Tibial nerve (tissue), 4 donors: Measurements from ENCODE around the gene HCFC1. TPM values are rescaled to one million over a fixed set of nuclear protein-coding genes. Genes with fewer than 3 reads are reported as not detected.

Source experiments
- DNase-seq, 2 donors: peaks; one replicate each; pipeline ENCODE4 v3.0.0-alpha.2; 2019; ENCODE audit warnings: low spot score in 2 of 2
- H3K27ac ChIP-seq, 4 donors: fragments of 200-600 bp; sonication (generic) in 3 of 4; one replicate each; pipeline ENCODE4 v1.5.1; 2017 to 2019; ENCODE audit warnings: mild to moderate bottlenecking in 1 of 4
- H3K27me3 ChIP-seq, 2 donors: fragments of 200-600 bp; sonication (generic) in 1 of 2; one replicate each; pipeline versions ENCODE4 v1.5.1 to v1.6.0; 2017 to 2019
- H3K36me3 ChIP-seq, 3 donors: fragments of 200-600 bp; sonication (generic); one replicate each; pipeline ENCODE4 v1.5.1; 2018 to 2019
- H3K4me1 ChIP-seq, 4 donors: fragments of 200-600 bp; sonication (generic) in 3 of 4; one replicate each; pipeline ENCODE4 v1.5.1; 2017 to 2019
- H3K4me3 ChIP-seq, 4 donors: fragments of 200-600 bp; sonication (generic) in 3 of 4; one replicate each; pipeline ENCODE4 v1.5.1; 2017 to 2019; ENCODE audit warnings: mild to moderate bottlenecking in 1 of 4, moderate library complexity in 1 of 4
- H3K9me3 ChIP-seq, 4 donors: fragments of 200-600 bp; sonication (generic) in 3 of 4; one replicate each; pipeline ENCODE4 v1.5.1; 2017 to 2019
- EP300 ChIP-seq, 2 donors: sonication (generic); formaldehyde crosslinking; IDR thresholded peaks; one replicate each; pipeline ENCODE4 v1.6.1; 2017; ENCODE audit warnings: antibody characterized with exemption in 2 of 2, mild to moderate bottlenecking in 1 of 2
- POLR2A ChIP-seq, 2 donors: fragments of 450-650 bp; IDR thresholded peaks; one replicate each; pipeline ENCODE4 v1.6.1; 2017; ENCODE audit warnings: antibody characterized with exemption in 2 of 2, mild to moderate bottlenecking in 2 of 2, moderate library complexity in 2 of 2
- WGBS, 2 donors: methylation state at CpG; one replicate each; pipeline ENCODE4 v1.1.5; 2018; 5-methylcytosine and 5-hydroxymethylcytosine counted together
- total RNA-seq, 4 donors: library from RNA; depleted of rRNA; stranded (reverse); fragments of >200 nt; gene quantifications; one replicate each; pipeline ENCODE4 v1.1.0, GENCODE V29; 2016
- TF ChIP-seq, protein P1 (sequence below), 5 experiments: fragments of 200-600 bp in 3 of 5; fragments of 450-650 bp in 2 of 5; sonication (generic) in 3 of 5; IDR thresholded peaks; one replicate each; pipeline ENCODE4 v1.5.1; 2016 to 2019; ENCODE audit warnings: antibody characterized with exemption in 5 of 5, mild to moderate bottlenecking in 3 of 5, moderate library complexity in 2 of 5

HCFC1 gene
- total RNA-seq, 4 donors from 2014 or later: 42.6 to 52.2 (median 48.9) TPM

DNA sequence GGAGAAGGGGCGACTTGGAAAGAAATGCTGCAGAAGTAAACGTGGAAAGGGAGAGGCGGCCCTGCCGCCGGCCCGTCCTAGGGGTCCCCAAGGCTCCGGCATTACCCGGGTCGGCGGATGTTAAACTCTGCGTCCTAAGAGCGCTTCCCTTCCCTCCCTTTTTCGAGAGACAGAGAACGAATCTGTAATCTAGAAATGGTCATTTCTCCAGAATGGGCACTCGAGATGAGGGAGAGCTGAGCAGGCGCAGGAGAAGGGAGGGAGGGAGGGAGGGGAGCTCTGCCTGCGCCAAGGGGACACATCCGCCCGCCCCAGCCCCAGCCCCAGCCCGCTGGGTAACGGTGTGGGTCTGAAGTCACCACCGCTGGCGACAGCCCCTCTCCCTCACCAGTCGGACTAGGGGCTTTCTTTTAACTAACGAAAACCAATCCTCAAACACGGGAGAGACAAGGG is 1.7 kb downstream of the HCFC1 start:
- Histone ChIP-seq H3K27ac (peak overlapping the region; percentile 95 to 98 (median 97)), H3K27me3 (no peaks in the 10 kb centered on the region), H3K36me3 (no peaks in the 10 kb centered on the region), H3K4me1 (peaks cover 0 to 63% (median 34%) of the 10 kb centered on the region in 4 donors), H3K4me3 (peak overlapping the region; percentile 64 to 95 (median 78)), H3K9me3 (no peaks in the 10 kb centered on the region)
- no peak for DNase-seq
- TF ChIP-seq POLR2A (IDR thresholded peaks at IDR 0.05) (no peak), EP300 (IDR thresholded peaks at IDR 0.05) (no peak)
- TF ChIP-seq, protein P1, sequence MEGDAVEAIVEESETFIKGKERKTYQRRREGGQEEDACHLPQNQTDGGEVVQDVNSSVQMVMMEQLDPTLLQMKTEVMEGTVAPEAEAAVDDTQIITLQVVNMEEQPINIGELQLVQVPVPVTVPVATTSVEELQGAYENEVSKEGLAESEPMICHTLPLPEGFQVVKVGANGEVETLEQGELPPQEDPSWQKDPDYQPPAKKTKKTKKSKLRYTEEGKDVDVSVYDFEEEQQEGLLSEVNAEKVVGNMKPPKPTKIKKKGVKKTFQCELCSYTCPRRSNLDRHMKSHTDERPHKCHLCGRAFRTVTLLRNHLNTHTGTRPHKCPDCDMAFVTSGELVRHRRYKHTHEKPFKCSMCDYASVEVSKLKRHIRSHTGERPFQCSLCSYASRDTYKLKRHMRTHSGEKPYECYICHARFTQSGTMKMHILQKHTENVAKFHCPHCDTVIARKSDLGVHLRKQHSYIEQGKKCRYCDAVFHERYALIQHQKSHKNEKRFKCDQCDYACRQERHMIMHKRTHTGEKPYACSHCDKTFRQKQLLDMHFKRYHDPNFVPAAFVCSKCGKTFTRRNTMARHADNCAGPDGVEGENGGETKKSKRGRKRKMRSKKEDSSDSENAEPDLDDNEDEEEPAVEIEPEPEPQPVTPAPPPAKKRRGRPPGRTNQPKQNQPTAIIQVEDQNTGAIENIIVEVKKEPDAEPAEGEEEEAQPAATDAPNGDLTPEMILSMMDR (IDR thresholded peaks at IDR 0.05): no peak
- WGBS, 2 donors: 0 to 15% methylated on average over 12 to 26 of the region's 26 CpGs

- peaks cover 0 to 62% (median 34%) of the 10 kb centered on the region in 4 donors for H3K4me1 ChIP-seq
- DNase-seq: no peak
- WGBS, 2 donors: 4 to 41% methylated on average over 4 to 24 of the region's 25 CpGs
Measured at GRCh38 chrX:153969125-153969903, 2.3 kb downstream of the HCFC1 start.

DNA sequence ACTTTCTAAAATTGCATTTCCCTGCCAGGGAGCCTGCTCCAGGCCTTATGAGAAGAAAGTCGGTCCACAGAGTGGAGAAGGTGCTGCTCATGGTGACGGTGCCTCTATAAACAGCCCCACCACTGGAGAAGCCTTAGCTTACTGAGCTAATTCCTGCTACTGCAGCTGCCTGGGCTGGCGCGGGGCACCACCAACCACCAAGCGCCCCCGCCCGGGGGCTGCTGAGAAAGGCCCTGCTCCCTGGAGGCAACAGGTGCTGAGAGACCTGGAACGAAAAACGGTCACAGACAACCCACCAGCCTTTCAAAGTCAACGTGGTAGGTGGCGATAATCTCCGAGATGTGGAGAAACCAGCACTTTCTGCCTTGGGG is 2.9 kb downstream of the HCFC1 start:
- H3K4me1 ChIP-seq: peaks cover 0 to 56% (median 34%) of the 10 kb centered on the region in 4 donors
- no peaks in the 10 kb centered on the region for H3K9me3 ChIP-seq
- peak overlapping the region in 3 of 4 donors; percentile 64 to 82 (median 74) for H3K4me3 ChIP-seq
- WGBS, 2 donors: 48% methylated on average over 12 of the region's 12 CpGs; no CpG with 5 or more reads in 1 of the 2 donors
- peaks cover 0 to 6% (median 0%) of the 10 kb centered on the region in 3 donors for H3K36me3 ChIP-seq
- peak overlapping the region; percentile 95 to 98 (median 97) for H3K27ac ChIP-seq
- TF ChIP-seq POLR2A (IDR thresholded peaks at IDR 0.05) (no peak), EP300 (IDR thresholded peaks at IDR 0.05) (no peak)
- TF ChIP-seq, protein P1 (IDR thresholded peaks at IDR 0.05): no peak
- no peak for DNase-seq
- no peaks in the 10 kb centered on the region for H3K27me3 ChIP-seq

More at GRCh38 chrX:153969125-153969903, 2.3 kb downstream of the HCFC1 start:
- TF ChIP-seq, protein P1 (IDR thresholded peaks at IDR 0.05): no peak
- TF ChIP-seq POLR2A (IDR thresholded peaks at IDR 0.05): no peak
- no peak for TF ChIP-seq EP300 (IDR thresholded peaks at IDR 0.05)
- Histone ChIP-seq H3K4me3 (peak overlapping the region; percentile 64 to 95 (median 78)), H3K36me3 (no peaks in the 10 kb centered on the region), H3K27ac (peak overlapping the region; percentile 95 to 98 (median 97)), H3K27me3 (no peaks in the 10 kb centered on the region), H3K9me3 (no peaks in the 10 kb centered on the region)

DNA sequence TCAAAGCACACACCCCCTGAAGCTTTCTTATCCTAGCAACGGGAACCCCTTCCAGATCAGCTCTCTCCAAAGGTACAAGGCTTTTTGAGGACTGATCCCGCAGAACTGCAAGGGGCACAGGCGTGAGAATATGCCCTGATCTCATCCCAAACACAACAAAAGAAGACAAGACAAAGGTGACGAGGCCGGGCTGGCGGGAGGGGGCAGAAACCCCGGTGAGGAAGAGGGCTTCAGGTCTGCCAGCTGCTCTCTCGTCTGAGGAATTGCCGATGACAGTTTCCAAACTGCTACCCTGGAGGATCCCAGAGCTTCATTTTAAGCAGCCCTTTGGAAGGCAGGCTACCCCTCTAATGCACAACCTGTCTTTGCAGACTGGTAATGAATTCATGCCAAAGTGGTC is 3.4 kb downstream of the HCFC1 start:
- Histone ChIP-seq H3K9me3 (no peaks in the 10 kb centered on the region), H3K4me3 (peak overlapping the region in 2 of 4 donors; percentile 64 to 74), H3K36me3 (peaks cover 0 to 10% (median 0%) of the 10 kb centered on the region in 3 donors), H3K27me3 (no peaks in the 10 kb centered on the region), H3K4me1 (peaks cover 0 to 52% (median 32%) of the 10 kb centered on the region in 4 donors), H3K27ac (peak overlapping the region in 3 of 4 donors; percentile 96 to 98 (median 98))
- no peak for DNase-seq
- TF ChIP-seq, protein P1 (IDR thresholded peaks at IDR 0.05): no peak
- no peak for TF ChIP-seq EP300 (IDR thresholded peaks at IDR 0.05)
- TF ChIP-seq POLR2A (IDR thresholded peaks at IDR 0.05): no peak
- 18 to 58% methylated on average over 8 to 9 of the region's 9 CpGs for WGBS, 2 donors
